ENCODE measurements around the gene KPNA2. TPM values are rescaled to one million over a fixed set of nuclear protein-coding genes. Genes with fewer than 3 reads are reported as not detected.
"Not testable (repeated sequence)": the region's sequence is repeated elsewhere in the genome, so short reads cannot be mapped to it uniquely, and the experiment has no call there.

The KPNA2 gene
- total and polyA plus RNA-seq, 11 donors = 10.6 to 50.7 (median 20.4) TPM

GRCh38 chr17:67993153-67993997 is 42.2 kb upstream of the KPNA2 start:
- DNase-seq = peak; percentile 87 to 94 (median 91)
- H3K4me3 ChIP-seq = peak overlapping the region; percentile 65 to 98 (median 81)
- 0 to 1% (median 0%) methylated on average over 35 to 144 of the region's 144 CpGs for WGBS, 4 donors
- no peaks in the 10 kb centered on the region for H3K9me3 ChIP-seq
- TF ChIP-seq POLR2A (IDR thresholded peaks at IDR 0.05) = peak in 1 of 2 donors; percentile 56
- TF ChIP-seq, protein P1, sequence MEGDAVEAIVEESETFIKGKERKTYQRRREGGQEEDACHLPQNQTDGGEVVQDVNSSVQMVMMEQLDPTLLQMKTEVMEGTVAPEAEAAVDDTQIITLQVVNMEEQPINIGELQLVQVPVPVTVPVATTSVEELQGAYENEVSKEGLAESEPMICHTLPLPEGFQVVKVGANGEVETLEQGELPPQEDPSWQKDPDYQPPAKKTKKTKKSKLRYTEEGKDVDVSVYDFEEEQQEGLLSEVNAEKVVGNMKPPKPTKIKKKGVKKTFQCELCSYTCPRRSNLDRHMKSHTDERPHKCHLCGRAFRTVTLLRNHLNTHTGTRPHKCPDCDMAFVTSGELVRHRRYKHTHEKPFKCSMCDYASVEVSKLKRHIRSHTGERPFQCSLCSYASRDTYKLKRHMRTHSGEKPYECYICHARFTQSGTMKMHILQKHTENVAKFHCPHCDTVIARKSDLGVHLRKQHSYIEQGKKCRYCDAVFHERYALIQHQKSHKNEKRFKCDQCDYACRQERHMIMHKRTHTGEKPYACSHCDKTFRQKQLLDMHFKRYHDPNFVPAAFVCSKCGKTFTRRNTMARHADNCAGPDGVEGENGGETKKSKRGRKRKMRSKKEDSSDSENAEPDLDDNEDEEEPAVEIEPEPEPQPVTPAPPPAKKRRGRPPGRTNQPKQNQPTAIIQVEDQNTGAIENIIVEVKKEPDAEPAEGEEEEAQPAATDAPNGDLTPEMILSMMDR (IDR thresholded peaks at IDR 0.05) = peak in 2 of 12 donors; percentile 18 to 19
- peak overlapping the region; percentile 91 to 96 (median 95) for H3K27ac ChIP-seq
- intact Hi-C loops (cut with DNase I) = loop anchor here in 3 of 10 donors (1.0 to 5.0 kb wide), 5 partner anchors 25 to 44 kb away; partner anchors contain the start of gene KPNA2 (in 1 of the 3)
- peak; percentile 60 to 87 (median 79) for ATAC-seq
- H3K36me3 ChIP-seq = peaks cover 0 to 4% (median 0%) of the 10 kb centered on the region in 9 donors
- H3K4me1 ChIP-seq = peaks cover 2 to 38% (median 15%) of the 10 kb centered on the region in 12 donors
- peaks cover 0 to 3% (median 0%) of the 10 kb centered on the region in 9 donors for H3K27me3 ChIP-seq

DNA sequence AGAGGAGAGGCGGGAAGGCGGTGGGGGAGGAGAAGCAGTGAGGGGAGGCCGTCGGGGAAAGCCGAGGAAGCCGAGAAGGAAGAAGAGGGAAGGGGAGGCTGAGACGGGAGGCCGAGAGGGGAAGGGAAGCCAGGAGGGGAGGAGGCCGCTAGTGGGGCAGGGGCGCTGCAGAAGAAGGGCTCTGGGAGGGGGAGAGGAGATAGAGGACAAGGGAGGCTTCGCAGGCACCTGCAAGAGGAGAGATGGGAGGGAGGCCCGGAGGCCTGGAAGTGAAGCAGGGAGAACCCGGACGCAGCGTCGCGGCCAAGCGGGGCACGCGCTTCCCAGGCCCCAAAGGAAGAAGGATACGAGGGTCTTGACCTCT is 41.6 kb upstream of the KPNA2 start:
- Histone ChIP-seq H3K27me3 (peaks cover 0 to 3% (median 0%) of the 10 kb centered on the region in 9 donors), H3K4me3 (peak overlapping the region; percentile 56 to 94 (median 72)), H3K9me3 (no peaks in the 10 kb centered on the region), H3K36me3 (peaks cover 0 to 4% (median 0%) of the 10 kb centered on the region in 9 donors), H3K4me1 (peaks cover 2 to 38% (median 15%) of the 10 kb centered on the region in 12 donors), H3K27ac (peak overlapping the region; percentile 88 to 96 (median 94))
- TF ChIP-seq POLR2A (IDR thresholded peaks at IDR 0.05) = no peak
- intact Hi-C loops (cut with DNase I) = loop anchor here in 3 of 10 donors (1.0 to 5.0 kb wide), 5 partner anchors 25 to 43 kb away; partner anchors contain the start of gene KPNA2 (in 1 of the 3)
- 4 to 7% (median 6%) methylated on average over 21 of the region's 21 CpGs for WGBS, 4 donors
- DNase-seq = peak in 1 of 5 donors; percentile 52
- peak in 2 of 4 donors; percentile 1 to 5 for ATAC-seq

- Histone ChIP-seq H3K4me3 (peak overlapping the region; percentile 41 to 94 (median 72)), H3K27me3 (peaks cover 0 to 3% (median 0%) of the 10 kb centered on the region in 9 donors), H3K36me3 (peaks cover 0 to 4% (median 0%) of the 10 kb centered on the region in 9 donors), H3K9me3 (no peaks in the 10 kb centered on the region), H3K27ac (peak overlapping the region in 11 of 12 donors; percentile 18 to 96 (median 60)), H3K4me1 (peaks cover 2 to 38% (median 15%) of the 10 kb centered on the region in 12 donors)
- ATAC-seq (peak in 2 of 4 donors; percentile 15 to 32), DNase-seq (no peak)
- no peak for TF ChIP-seq POLR2A (IDR thresholded peaks at IDR 0.05)
- intact Hi-C loops (cut with DNase I) = loop anchor here in 1 of 10 donors (5.0 kb wide), 1 partner anchor 42 kb away; the partner anchor contains the start of gene KPNA2
- 19 to 23% (median 23%) methylated on average over 9 of the region's 9 CpGs for WGBS, 4 donors
Observed at GRCh38 chr17:67994817-67995569, 40.5 kb upstream of the KPNA2 start.

DNA sequence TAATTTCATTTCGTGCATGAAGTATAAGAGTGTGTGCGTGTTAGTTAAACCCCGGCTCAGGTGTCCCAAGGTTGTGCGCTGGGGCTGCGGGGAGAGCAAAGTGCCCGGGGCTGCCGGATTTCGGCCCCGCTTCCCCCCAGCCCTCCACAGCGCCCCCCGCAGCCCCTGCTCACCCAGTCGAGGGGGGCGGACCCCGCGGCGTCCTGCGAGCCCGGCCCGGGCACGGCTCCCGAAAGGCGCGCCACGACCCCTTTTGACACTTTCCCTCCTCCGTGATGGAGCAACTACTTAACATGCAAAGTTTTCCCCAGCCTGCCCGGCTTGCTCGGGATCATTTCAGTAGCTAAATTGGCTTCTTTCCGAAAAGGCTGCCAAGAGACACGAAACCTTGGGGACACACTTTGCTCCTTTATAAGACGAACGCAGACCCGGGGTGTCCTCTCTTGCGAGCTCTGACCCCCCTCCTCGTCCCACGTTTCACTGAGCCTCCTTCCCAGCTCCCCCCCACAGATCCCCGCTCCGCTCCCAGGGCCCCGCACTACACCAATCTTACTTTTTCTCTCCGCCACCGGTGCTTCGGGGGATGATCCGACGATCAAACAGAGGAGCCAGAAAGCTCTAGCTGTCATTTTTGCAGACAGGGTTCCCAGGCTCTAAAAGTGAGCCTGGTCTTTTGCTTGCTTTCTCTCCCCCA is 39.8 kb upstream of the KPNA2 start:
- intact Hi-C loops (cut with DNase I) = no loop called here
- peaks cover 0 to 4% (median 0%) of the 10 kb centered on the region in 9 donors for H3K36me3 ChIP-seq
- peak in 3 of 5 donors; percentile 35 to 47 (median 38) for DNase-seq
- H3K27me3 ChIP-seq = peaks cover 0 to 3% (median 0%) of the 10 kb centered on the region in 9 donors
- WGBS, 4 donors = 0 to 1% (median 1%) methylated on average over 42 to 43 of the region's 43 CpGs
- TF ChIP-seq, protein P1 (IDR thresholded peaks at IDR 0.05) = peak in 3 of 12 donors; percentile 6 to 25 (median 15)
- no peak for TF ChIP-seq POLR2A (IDR thresholded peaks at IDR 0.05)
- H3K4me1 ChIP-seq = peaks cover 2 to 38% (median 15%) of the 10 kb centered on the region in 12 donors
- ATAC-seq = peak in 3 of 4 donors; percentile 6 to 19 (median 7)
- H3K4me3 ChIP-seq = peak overlapping the region; percentile 41 to 94 (median 72)
- peak overlapping the region in 11 of 12 donors; percentile 18 to 96 (median 50) for H3K27ac ChIP-seq
- no peaks in the 10 kb centered on the region for H3K9me3 ChIP-seq

GRCh38 chr17:67996301-67997171 is 39.0 kb upstream of the KPNA2 start, which contains the start of gene C17orf58:
TSS of gene C17orf58 (minus strand) at chr17:67996469. CDS start at chr17:67996198, 271 bp downstream.
- peaks cover 2 to 38% (median 15%) of the 10 kb centered on the region in 12 donors for H3K4me1 ChIP-seq
- ATAC-seq (peak in 1 of 4 donors; percentile 6), DNase-seq (peak in 1 of 5 donors; percentile 35)
- H3K36me3 ChIP-seq; H3K9me3 ChIP-seq; H3K27me3 ChIP-seq; intact Hi-C loops (cut with DNase I): not testable (repeated sequence)
- peak within 1 kb of the TSS; percentile 41 to 94 (median 72) for H3K4me3 ChIP-seq
- WGBS, 4 donors = 34 to 39% (median 35%) methylated on average over 25 of the region's 25 CpGs
- H3K27ac ChIP-seq = peak within 1 kb of the TSS in 11 of 12 donors; percentile 18 to 96 (median 50)

Measured in heart left ventricle (tissue), 16 donors.